GM12878 (cell line): ENCODE measurements around the gene HPSE. TPM values are rescaled to one million over a fixed set of nuclear protein-coding genes. Genes with fewer than 3 reads are reported as not detected.

Source experiments
- ATAC-seq: fragments of 200-7000 bp; cut with Tn5 transposase; 3 replicates; pipeline ENCODE4 v1.9.1; 2020; ENCODE audit warnings: mild to moderate bottlenecking, moderate library complexity
- BruUV-seq: library from RNA; stranded (reverse); fragments of 400-500 nt; replicated peaks from 2 replicates; lab custom pipeline; 2021; lab: Mats Ljungman, UMichigan
- CTCF ChIA-PET: fragments of 300-600 bp; sonication (Branson Sonifier 250); formaldehyde crosslinking; extraction: SDS; loops from one replicate; lab custom pipeline; 2021; ENCODE audit warnings: inconsistent platforms; lab: Yijun Ruan, JAX
- POLR2A ChIA-PET: fragments of 350-600 bp; formaldehyde crosslinking; extraction: SDS; loops from one replicate; lab custom pipeline; 2021; ENCODE audit warnings: inconsistent platforms; lab: Charles Lee
- RAD21 ChIA-PET: fragments of 300-600 bp; sonication (Branson Sonifier 250); formaldehyde crosslinking; loops from one replicate; lab custom pipeline; 2023; ENCODE audit warnings: antibody characterized with exemption; ENCODE audit not compliant: unreplicated experiment; lab: Charles Lee
- SMC1A ChIA-PET: fragments of 300-600 bp; sonication (Branson Sonifier 250); formaldehyde crosslinking; loops from one replicate; lab custom pipeline; 2023; ENCODE audit not compliant: unreplicated experiment, uncharacterized antibody; lab: Charles Lee
- DNase-seq: peaks from one replicate; pipeline ENCODE4 v3.0.0-alpha.2; 2011; ENCODE audit warnings: low read depth, low spot score
- FAIRE-seq: peaks from 3 replicates; lab custom pipeline; 2011; peaks lifted over from hg19 to GRCh38; lab: Jason Lieb, UNC
- H2AFZ ChIP-seq: 2 replicates; pipeline ENCODE4 v1.6.0; 2011; ENCODE audit warnings: low read depth, low read length, control low read depth; ENCODE audit not compliant: control insufficient read depth
- H3K27ac ChIP-seq: 2 replicates; pipeline ENCODE4 v1.5.1; 2011; ENCODE audit warnings: control low read depth; ENCODE audit not compliant: control insufficient read depth, insufficient read depth
- H3K27me3 ChIP-seq, 2 experiments: replicated peaks in 1 of 2; 2 replicates each; pipeline versions ENCODE4 v1.6.0 to v1.6.1; 2011; ENCODE audit warnings: low read length in 1 of 2; ENCODE audit not compliant: control insufficient read depth in 2 of 2, insufficient read depth in 2 of 2
- H3K36me3 ChIP-seq, 2 experiments: 2 replicates each; pipeline ENCODE4 v1.5.1; 2011; ENCODE audit warnings: low read length in 1 of 2; ENCODE audit not compliant: control insufficient read depth in 2 of 2, insufficient read depth in 2 of 2
- H3K4me1 ChIP-seq: 2 replicates; pipeline ENCODE4 v1.6.1; 2011; ENCODE audit warnings: mild to moderate bottlenecking, low read length, moderate library complexity, mixed read lengths; ENCODE audit not compliant: control insufficient read depth, insufficient read depth
- H3K4me2 ChIP-seq: 2 replicates; pipeline ENCODE4 v1.6.0; 2011; ENCODE audit warnings: control low read depth; ENCODE audit not compliant: control insufficient read depth, insufficient read depth
- H3K4me3 ChIP-seq: fragments of 200-600 bp; sonication (generic); 2 replicates; pipeline ENCODE4 v1.5.1; 2016
- H3K79me2 ChIP-seq: 2 replicates; pipeline ENCODE4 v1.6.0; 2011; ENCODE audit warnings: low read length; ENCODE audit not compliant: control insufficient read depth, insufficient read depth
- H3K9ac ChIP-seq: 2 replicates; pipeline ENCODE4 v1.8.0; 2011; ENCODE audit warnings: low read length, control low read depth, mixed read lengths; ENCODE audit not compliant: control insufficient read depth, insufficient read depth
- H3K9me3 ChIP-seq: replicated peaks from 3 replicates; pipeline ENCODE4 v1.5.1; 2011; ENCODE audit warnings: mild to moderate bottlenecking, low read length; ENCODE audit not compliant: control insufficient read depth, insufficient read depth
- H4K20me1 ChIP-seq: 2 replicates; pipeline ENCODE4 v1.6.0; 2011; ENCODE audit not compliant: control insufficient read depth, insufficient read depth
- CBFB ChIP-seq: IDR thresholded peaks from 2 replicates; pipeline ENCODE4 v1.6.1; 2016; ENCODE audit warnings: antibody characterized with exemption, low read depth
- EED ChIP-seq: sonication (generic); IDR thresholded peaks from 2 replicates; pipeline ENCODE4 v1.6.1; 2016; ENCODE audit warnings: antibody characterized with exemption, low read depth
- IKZF1 ChIP-seq: fragments of 450-650 bp; conservative IDR thresholded peaks from 2 replicates; pipeline ENCODE4 v1.6.1; 2017; ENCODE audit warnings: antibody characterized with exemption, mild to moderate bottlenecking
- IKZF2 ChIP-seq, 2 experiments: fragments of 450-650 bp; IDR thresholded peaks; 2 replicates each; pipeline ENCODE4 v1.6.1; 2017; ENCODE audit warnings: mild to moderate bottlenecking in 2 of 2, moderate library complexity in 2 of 2
- WRNIP1 ChIP-seq: IDR thresholded peaks from 2 replicates; pipeline ENCODE4 v1.6.1; 2011; ENCODE audit warnings: low read depth, low read length, improper control_type of control experiment, borderline replicate concordance
- WGBS: methylation state at CpG from one replicate; pipeline ENCODE4 v1.1.6; 2016; ENCODE audit warnings: low lambda C conversion rate; ENCODE audit not compliant: insufficient replicate concordance, insufficient coverage; ENCODE audit errors: missing lambda C conversion rate; 5-methylcytosine and 5-hydroxymethylcytosine counted together
- in situ Hi-C: fragments of 300-500 bp; cut with MboI; formaldehyde crosslinking; loops from 9 replicates; pipeline ENCODE4 v1.14.3; 2018; ENCODE audit warnings: mixed read lengths
- intact Hi-C: fragments of 100-400 bp; cut with micrococcal nuclease; formaldehyde crosslinking; loops from one replicate; pipeline ENCODE4 v1.14.2; 2022; ENCODE audit not compliant: unreplicated experiment
- polyA plus RNA-seq, 11 experiments: library from polyadenylated mRNA; depleted of rRNA in 4 of 11; unstranded in 6 of 11; stranded (reverse) in 5 of 11; fragments of >200 nt; fragmentation: Nextera tagmentation in 4 of 11; fragmentation: Illumina TruSeq in 1 of 11; extraction: Ambion mirVana in 4 of 11; extraction: Trizol in 1 of 11; gene quantifications; 1 replicate in 1 of 11; 2 replicates in 10 of 11; pipeline versions ENCODE4 v1.2.1 to v1.2.3, GENCODE V29; 2011 to 2016; ENCODE audit warnings: inconsistent platforms in 2 of 11, missing spikeins in 2 of 11, low read depth in 1 of 11
- total RNA-seq, 4 experiments: library from RNA; depleted of rRNA in 3 of 4; stranded (reverse); fragments of >200 nt in 3 of 4; fragmentation: Illumina TruSeq in 1 of 4; extraction: Trizol in 1 of 4; gene quantifications; 2 replicates each; pipeline versions ENCODE4 v1.2.1 to v1.2.3, GENCODE V29; 2013 to 2021

HPSE gene
- total and polyA plus RNA-seq, 10 of the 15 experiments (the other 5 are each of a cell fraction or from before 2014, with no cell fraction given) = 0.16 to 0.89 (median 0.58) TPM

- H2AFZ ChIP-seq = no peak overlapping the region
- 0 out of 2 replicates have a peak overlapping the region, but pooled peaks have one; percentile 19 for H3K4me3 ChIP-seq
- no peak overlapping the region for H3K9ac ChIP-seq
- DNase-seq = no peak
- 0 out of 3 replicates have a peak, but pooled peaks have one; percentile 10 for ATAC-seq
- H3K4me1 ChIP-seq = peaks cover 27% of the 10 kb centered on the region
- ChIA-PET POLR2A (interaction anchor here (1.2 kb wide), 1 partner anchor 11 kb away, joined by 3 read pairs; no protein-coding TSS in a partner anchor), CTCF (interaction anchor here (1.0 to 5.9 kb wide), 10 partner anchors 8 to 256 kb away, joined by 3 to 80 read pairs (median 4); partner anchors contain the start of gene COQ2), RAD21 (interaction anchor here (0.9 to 5.6 kb wide), 9 partner anchors 9 to 368 kb away, joined by 3 to 54 read pairs (median 3); partner anchors contain the start of gene THAP9), SMC1A (interaction anchor here (0.7 to 4.2 kb wide), 14 partner anchors 8 to 361 kb away, joined by 3 to 30 read pairs (median 6); no protein-coding TSS in a partner anchor)
- peak overlapping the region; percentile 45; the same call in 1 of the 2 replicates for H3K4me2 ChIP-seq
- FAIRE-seq = no peak
- intact Hi-C loops = no loop called here
- no peaks in the 10 kb centered on the region for H4K20me1 ChIP-seq
- H3K9me3 ChIP-seq = no peaks in the 10 kb centered on the region
- WGBS = 18% methylated on average over 3 of the region's 3 CpGs
- peak overlapping the region; percentile 40 for H3K27ac ChIP-seq
- H3K36me3 ChIP-seq = peaks cover 2 to 22% of the 10 kb centered on the region in 2 experiments
- TF ChIP-seq EED (peak; percentile 45; the same call in 1 of the 2 replicates), CBFB (peak; percentile 48; the same call in 1 of the 2 replicates), IKZF1 (0 out of 2 replicates have a peak, but pooled peaks have one; percentile 22), WRNIP1 (no peak), IKZF2 (IDR thresholded peaks at IDR 0.05) (peak in 1 of 2 experiments; percentile 50; a peak in 2 of 4 replicates)
- no peaks in the 10 kb centered on the region for H3K27me3 ChIP-seq
- in situ Hi-C loops = no loop called here
- no TSS peak for BruUV-seq
- H3K79me2 ChIP-seq = no peaks in the 10 kb centered on the region
These were observed 66.7 kb downstream of the HPSE start for GRCh38 chr4:83267830-83268475.
